ENCODE results near the gene KCTD5. TPM values are rescaled to one million over a fixed set of nuclear protein-coding genes. Genes with fewer than 3 reads are reported as not detected.

The KCTD5 gene
- total RNA-seq, 1 experiment from 2014 or later = 71.6 TPM

Other genes starting within 250 kb of the KCTD5 start
- gene TEDC2, start 222.4 kb upstream of the KCTD5 start, total RNA-seq (2014; rRNA removed; shearing (Covaris generic); ENCODE audit: low replicate concordance) = 32.3 and 38.6 TPM in 2 replicates
- gene NTN3, start 211.2 kb upstream of the KCTD5 start, total RNA-seq (2014; rRNA removed; shearing (Covaris generic); ENCODE audit: low replicate concordance) = not detected in 2 replicates
- gene TBC1D24, start 207.4 kb upstream of the KCTD5 start, total RNA-seq (2014; rRNA removed; shearing (Covaris generic); ENCODE audit: low replicate concordance) = 12.9 and 14.8 TPM in 2 replicates
- gene ATP6V0C, start 168.6 kb upstream of the KCTD5 start, total RNA-seq (2014; rRNA removed; shearing (Covaris generic); ENCODE audit: low replicate concordance) = 15.0 and 19.4 TPM in 2 replicates
- gene AMDHD2, start 162.2 kb upstream of the KCTD5 start, total RNA-seq (2014; rRNA removed; shearing (Covaris generic); ENCODE audit: low replicate concordance) = 15.8 and 25.9 TPM in 2 replicates
- not detected in 2 replicates for gene CEMP1, start 151.1 kb upstream of the KCTD5 start, total RNA-seq (2014; rRNA removed; shearing (Covaris generic); ENCODE audit: low replicate concordance)
- 6.6 and 7.6 TPM in 2 replicates for gene PDPK1, start 144.5 kb upstream of the KCTD5 start, total RNA-seq (2014; rRNA removed; shearing (Covaris generic); ENCODE audit: low replicate concordance)
- gene PRSS27, start 37.7 kb downstream of the KCTD5 start, total RNA-seq (2014; rRNA removed; shearing (Covaris generic); ENCODE audit: low replicate concordance) = 0.22 and 1.7 TPM in 2 replicates
- 11.2 and 21.1 TPM in 2 replicates for gene SRRM2, start 70.1 kb downstream of the KCTD5 start, total RNA-seq (2014; rRNA removed; shearing (Covaris generic); ENCODE audit: low replicate concordance)
- 309 and 3,594 TPM in 2 replicates for gene ELOB, start 94.8 kb downstream of the KCTD5 start, total RNA-seq (2014; rRNA removed; shearing (Covaris generic); ENCODE audit: low replicate concordance)
- not detected in 2 replicates for gene PRSS33, start 105.0 kb downstream of the KCTD5 start, total RNA-seq (2014; rRNA removed; shearing (Covaris generic); ENCODE audit: low replicate concordance)
- not detected in 2 replicates for gene PRSS41, start 115.9 kb downstream of the KCTD5 start, total RNA-seq (2014; rRNA removed; shearing (Covaris generic); ENCODE audit: low replicate concordance)
- 5.8 and 11.9 TPM in 2 replicates for gene PRSS21, start 134.7 kb downstream of the KCTD5 start, total RNA-seq (2014; rRNA removed; shearing (Covaris generic); ENCODE audit: low replicate concordance)
- gene ZG16B, start 147.8 kb downstream of the KCTD5 start, total RNA-seq (2014; rRNA removed; shearing (Covaris generic); ENCODE audit: low replicate concordance) = 2.7 TPM in 1 of 2 replicates, not detected in the other
- gene PRSS22, start 175.6 kb downstream of the KCTD5 start, total RNA-seq (2014; rRNA removed; shearing (Covaris generic); ENCODE audit: low replicate concordance) = not detected in 2 replicates
- 176 and 179 TPM in 2 replicates for gene FLYWCH2, start 200.7 kb downstream of the KCTD5 start, total RNA-seq (2014; rRNA removed; shearing (Covaris generic); ENCODE audit: low replicate concordance)
- gene FLYWCH1, start 229.4 kb downstream of the KCTD5 start, total RNA-seq (2014; rRNA removed; shearing (Covaris generic); ENCODE audit: low replicate concordance) = 112 and 126 TPM in 2 replicates